CD4-positive, alpha-beta T cell treated with Interleukin-10 for 1 hour (primary cell): Measurements from ENCODE around the gene NUDT1.

Source experiments
- DNase-seq: peaks from one replicate; pipeline ENCODE4 v3.0.0-alpha.2; 2020

Gene NUDT1

DNA sequence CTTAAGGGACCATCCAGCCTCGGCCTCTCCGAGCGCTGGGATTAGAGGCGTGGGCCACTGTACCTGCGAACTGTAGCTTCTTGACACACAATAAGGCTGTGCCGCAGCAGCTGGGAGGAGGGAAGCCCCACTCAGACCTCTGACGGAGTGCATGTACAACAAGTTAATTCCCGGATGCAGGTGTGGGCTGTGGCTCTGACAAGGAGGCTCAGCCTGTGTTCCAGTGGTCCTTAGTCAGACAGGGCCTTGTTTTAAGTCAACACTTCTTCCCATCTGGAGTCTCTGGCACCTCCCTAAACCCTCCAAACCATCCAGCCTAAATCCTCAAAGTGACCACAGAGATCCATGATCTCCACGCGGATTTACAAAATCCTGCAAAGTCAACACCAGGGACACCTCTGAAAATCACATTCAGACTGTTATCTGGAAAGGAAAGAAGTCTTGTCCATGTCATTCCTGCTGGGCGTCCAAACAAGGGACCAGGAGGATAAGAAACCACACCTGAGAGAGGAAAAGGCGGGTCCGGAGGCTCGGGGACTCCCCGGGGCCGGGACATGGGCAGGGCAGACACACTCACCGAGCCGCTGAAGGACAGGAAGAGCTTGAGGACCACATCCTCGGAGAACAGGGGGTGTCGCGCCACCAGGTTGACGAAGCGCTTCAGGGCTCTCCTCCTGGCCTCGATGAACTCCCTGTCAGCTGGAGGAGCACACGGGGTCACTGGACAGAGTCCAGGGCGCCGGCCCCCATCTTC is 29.4 kb downstream of the NUDT1 start:
- no peak for DNase-seq

DNA sequence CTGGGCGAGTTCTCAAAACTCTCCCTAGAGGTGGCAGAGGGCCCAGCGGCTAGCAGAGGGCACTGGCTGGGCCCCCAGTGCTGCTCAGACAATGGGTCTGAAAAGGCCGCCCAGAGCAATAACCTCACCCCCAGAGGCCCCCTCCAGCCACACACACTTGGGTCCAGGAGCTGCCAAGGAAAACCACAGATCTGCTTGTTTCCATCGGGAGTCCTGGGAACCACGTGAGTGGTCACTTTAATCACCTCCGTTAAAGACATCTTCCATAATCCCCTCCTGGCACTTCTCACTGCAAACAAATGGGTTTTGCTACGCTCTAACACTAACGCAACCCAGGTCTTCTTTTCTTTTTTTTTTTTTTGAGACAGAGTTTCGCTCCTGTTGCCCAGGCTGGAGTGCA is 30.0 kb downstream of the NUDT1 start:
- no peak for DNase-seq

DNA sequence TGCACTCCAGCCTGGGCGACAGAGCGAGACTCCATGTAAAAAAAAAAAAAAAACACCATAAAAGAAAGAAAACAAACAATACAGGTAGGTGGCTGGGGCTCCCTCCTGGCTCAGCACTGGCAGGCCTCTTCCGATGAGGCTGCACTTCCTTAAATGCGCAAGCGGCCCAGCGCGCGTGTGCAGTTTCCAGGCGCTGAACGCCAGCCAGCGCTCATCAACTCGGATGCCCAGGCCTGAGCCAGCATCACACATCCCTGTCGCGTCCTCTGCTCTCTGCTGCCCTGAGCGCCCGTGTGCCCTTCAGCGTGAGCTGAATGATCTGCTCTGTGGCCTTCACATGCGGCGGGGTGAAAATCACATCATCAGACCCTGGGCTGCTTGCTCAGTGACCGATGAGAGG is 31.8 kb downstream of the NUDT1 start:
- DNase-seq = no peak

DNA sequence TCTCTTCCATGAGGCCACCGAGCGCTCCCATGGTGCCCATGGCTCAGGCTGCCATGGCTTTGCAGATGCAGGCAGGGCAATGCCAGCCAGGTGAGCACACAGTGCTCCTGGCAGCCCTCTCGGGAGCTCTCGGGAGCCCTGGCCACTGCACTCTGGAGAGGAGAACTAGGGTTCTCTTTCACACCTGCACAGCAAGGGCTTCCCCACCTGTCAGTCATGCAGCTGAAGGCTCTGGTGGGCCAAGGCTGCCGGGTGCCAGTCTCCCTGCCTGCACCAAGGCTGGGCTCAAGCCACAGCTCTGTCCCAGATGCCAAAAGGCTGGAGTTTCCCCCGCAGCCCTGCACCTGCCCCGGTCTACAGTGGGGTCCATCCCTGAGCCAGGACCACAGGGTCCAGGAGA is 32.6 kb downstream of the NUDT1 start:
- DNase-seq = no peak

DNA sequence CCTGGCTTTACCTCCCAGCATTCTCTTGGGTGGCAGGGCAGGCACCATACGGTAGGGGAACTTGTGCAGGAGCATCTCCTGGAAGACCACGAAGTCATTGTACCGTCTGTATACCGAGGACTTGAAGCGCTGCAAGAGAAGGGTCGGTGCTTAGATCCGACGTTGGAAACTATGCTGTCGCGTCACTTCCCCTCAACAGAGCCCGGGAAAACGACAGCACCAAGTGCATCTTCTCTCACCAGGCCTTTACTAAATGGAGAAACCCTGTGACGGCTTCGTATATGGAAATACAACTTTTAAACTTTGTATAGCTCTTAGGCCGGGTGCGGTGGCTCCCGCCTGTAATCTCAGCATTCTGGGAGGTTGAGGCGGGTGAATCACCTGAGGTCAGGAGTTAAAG is 33.1 kb downstream of the NUDT1 start:
- DNase-seq = no peak

DNA sequence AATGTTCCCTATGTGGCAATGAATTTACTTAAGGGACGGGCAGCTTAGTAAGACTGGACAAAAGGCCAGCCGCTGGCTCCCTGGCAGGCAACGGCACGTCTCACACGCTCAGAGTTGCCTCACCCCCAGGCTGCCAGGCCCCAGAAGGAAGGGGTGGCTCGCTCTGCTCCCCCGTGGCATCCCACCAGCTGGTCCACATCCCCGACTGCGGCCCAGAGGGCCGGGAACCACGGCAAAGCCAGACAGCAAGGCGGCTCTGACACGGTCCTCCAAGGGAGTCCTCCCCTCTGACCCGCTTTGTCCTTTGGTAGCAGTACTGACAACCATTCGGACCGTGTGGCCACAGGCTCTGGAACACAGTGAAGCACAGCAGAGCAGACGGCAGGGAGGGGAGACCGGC is 34.1 kb downstream of the NUDT1 start:
- DNase-seq = no peak

DNA sequence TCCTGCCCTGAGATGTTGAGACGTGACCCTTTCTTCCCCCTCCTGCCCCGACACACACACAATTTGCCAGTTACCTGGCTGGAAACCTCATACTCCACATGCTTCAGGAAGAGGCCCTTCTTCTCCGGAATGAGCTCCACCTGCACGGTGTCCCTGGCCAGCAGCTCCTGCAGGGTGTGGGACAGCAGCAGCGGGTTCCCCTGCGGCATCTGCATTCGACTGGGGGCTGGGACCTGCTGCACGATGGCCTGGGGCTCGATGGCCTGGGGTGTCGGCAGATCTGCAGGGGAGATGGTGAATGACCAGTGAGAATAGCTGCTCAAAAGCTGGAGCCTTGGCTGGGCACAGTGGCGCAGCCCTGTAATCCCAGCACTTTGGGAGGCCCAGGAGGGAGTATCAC is 36.0 kb downstream of the NUDT1 start:
- DNase-seq = no peak

DNA sequence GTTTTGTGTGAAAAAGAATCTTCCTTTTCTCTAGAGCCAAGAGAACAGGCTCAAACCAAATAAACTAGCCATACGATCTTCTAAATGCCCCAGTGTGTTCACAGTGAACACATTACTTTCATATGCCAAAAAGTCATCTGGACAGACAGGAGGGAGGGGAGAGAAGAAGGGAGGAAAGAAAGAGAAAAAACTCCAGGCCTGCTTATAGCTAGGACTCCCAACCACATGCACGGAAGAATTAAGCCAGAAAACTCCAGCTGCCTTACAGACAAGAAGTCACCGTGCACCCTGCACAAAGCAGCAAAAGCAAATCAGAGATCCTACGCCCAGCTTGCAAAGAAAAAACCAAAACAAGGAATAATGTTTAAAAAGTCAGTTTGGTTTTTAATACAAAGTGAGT is 37.9 kb downstream of the NUDT1 start:
- no peak for DNase-seq

DNA sequence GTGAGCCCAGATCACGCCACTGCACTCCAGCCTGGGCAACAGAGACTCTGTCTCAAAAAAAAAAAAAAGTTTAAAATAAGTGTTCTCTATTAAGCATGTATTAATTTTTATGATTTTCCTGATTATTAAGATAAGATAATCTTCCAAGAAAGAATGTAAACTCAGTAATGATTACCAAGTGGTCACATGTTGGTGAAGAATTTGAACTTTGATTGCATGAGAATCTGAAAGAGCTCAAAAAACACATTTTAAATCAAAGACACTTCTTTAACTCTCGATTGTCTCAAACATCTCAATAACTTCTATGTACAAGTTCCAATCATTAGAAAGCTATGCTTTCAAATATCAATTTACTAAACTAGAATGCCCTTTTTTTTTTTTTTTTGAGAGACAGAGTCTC is 38.4 kb downstream of the NUDT1 start:
- no peak for DNase-seq

DNA sequence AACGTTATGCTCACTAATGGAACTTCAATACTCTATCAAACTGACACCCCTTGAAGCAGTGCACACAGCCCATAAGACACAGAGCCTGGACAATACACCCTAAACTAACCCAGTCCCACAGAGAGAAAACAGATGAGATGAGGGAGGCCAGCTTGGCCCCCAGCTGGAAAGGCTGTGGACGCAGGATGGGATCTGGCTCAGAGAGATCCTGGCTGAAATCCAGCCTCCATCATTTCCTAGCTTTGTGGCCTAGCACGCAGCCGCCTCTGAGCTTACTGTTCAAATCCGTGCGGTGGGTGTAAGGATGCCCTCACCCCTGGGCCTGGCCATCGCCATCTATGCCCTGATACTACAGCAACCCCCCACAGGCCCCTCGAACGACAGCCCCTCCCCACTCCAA is 39.5 kb downstream of the NUDT1 start:
- DNase-seq = no peak

DNA sequence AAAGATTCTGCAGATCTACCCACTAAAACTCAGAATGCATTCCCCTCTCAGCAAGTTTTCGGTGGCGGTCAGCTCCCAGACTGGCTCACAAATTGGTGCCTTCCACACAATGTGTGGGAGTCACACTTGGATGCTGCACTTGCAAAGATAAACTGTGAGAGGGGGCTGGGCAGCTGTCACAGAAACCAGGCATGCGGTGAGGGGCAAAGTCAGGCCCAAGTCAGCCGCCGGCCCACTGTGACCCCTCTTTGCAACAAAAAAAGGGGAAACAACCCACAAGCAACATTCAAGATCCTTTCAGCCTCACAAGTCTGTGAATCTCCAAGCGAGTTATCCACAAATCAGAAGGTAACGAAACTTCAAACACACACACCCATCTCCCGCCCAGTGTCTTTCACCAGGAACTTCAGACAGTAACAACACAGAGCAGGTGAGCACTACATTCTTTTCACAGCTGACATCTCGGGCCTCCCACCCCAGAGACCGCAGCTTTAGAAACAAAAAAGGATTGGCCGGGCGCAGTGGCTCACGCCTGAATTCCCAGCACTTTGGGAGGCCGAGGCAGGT is 40.2 kb downstream of the NUDT1 start:
- DNase-seq = no peak

DNA sequence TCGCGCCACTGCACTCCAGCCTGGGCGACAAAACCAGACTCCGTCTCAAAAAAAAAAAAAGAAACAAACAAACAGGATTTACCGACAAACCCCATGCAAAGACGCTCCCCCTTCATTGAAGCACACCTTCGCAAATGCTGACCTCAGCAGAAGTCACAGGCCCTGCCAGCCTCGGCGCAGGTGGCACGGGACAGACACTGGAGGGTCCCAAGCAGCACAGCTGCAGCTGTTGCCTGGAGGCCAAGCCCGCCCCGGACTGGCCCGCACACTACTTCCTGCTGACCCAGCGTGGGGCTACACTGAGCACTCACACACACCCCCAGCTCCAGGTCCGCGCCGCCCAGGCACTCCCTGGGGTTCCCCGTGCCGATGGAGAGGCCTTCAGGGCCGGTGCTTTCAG is 41.0 kb downstream of the NUDT1 start:
- no peak for DNase-seq

DNA sequence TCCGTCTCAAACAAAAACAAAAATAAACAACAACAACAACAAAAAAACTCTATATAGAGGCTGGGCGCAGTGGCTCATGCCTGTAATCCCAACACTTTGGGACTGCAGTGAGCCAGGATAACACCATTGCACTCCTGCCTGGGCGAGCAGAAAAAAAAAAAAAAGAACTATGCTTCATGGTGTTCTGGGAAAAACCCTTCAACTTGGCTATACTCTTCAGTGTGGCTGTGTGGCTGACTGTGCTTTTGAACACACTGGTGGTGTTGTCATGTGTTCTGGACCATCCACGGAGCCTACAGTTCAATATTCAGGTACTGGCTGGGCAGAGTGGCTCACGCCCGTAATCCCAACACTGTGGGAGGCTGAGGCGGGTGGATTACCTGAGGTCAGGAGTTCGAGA is 45.7 kb downstream of the NUDT1 start:
- DNase-seq = no peak

DNA sequence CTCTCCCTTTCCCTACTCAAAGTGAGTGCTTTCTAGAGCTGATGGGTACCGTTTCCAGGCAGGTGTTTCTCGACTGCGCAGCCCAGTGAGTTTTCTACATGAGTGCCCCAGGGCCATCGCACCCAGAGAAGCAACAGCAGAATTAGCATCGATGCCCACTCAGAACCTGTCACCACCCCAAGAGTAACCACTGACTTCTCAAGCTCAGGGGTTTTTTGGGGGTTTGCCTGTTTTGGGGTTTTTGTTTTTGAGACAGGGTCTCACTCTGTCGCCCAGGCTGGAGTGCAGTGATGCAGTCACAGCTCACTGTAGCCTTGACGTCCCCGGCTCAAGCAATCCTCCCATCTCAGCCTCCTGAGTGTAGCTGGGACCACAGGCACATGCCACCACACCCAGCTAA is 46.5 kb downstream of the NUDT1 start:
- no peak for DNase-seq

DNA sequence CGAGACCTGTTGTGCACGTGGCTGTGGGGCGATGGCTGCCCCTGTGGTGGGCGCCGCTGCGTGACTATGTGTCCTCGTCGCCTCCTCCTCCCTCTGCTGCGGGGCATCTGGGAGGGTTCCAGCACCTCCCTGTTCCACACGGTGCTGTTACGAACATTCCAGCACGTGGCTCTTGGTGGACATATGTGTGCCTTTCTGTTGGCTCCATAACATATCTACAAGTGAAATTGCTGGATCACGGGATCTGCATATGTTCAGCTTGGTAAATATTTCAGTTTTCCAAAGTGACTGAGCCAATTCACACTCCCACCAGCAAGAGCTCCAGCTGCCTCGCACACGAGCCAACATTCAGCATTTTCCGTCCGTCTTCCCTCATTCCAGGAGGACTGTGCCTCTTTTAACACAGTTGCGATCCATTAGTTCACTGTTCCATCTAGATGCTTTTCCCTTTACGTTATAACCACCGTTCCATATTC is 47.1 kb downstream of the NUDT1 start:
- no peak for DNase-seq

DNA sequence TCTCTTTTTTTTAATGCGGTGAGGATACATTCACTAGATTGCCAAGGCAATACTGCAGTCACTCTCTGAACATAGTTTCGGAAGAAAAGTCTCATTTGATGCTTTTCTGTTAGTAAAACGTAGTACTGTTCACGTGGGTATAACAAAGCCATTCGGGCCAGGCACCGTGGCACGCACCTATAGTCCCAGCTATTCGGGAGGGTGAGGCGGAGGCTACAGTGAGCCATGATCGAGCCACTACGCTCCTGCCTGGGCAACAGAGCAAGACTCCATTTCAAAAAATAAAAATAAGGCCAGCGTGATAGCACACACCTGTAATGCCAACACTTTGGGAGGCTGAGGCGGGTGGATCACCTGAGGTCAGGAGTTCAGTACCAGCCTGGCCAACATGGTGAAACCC is 47.6 kb downstream of the NUDT1 start:
- DNase-seq = no peak

DNA sequence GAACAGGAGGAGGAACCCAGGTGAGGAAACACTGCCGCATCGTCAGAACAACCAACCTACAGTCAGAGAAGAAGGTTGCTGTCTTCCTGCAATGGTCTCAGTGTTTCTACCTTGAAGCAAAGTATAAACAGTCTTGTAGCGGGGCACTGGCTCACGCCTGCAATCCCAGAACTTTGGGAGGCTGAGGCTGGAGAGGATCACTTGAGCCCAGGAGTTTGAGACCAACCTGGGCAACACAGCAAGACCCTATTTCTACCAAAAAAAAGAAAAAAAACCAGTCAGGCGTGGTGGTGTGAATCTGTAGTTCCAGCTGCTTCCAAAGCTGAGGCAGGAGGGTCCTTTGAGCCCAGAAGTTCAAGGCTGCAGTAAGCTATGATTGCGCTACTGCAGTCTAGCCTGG is 48.9 kb downstream of the NUDT1 start:
- DNase-seq = no peak

DNA sequence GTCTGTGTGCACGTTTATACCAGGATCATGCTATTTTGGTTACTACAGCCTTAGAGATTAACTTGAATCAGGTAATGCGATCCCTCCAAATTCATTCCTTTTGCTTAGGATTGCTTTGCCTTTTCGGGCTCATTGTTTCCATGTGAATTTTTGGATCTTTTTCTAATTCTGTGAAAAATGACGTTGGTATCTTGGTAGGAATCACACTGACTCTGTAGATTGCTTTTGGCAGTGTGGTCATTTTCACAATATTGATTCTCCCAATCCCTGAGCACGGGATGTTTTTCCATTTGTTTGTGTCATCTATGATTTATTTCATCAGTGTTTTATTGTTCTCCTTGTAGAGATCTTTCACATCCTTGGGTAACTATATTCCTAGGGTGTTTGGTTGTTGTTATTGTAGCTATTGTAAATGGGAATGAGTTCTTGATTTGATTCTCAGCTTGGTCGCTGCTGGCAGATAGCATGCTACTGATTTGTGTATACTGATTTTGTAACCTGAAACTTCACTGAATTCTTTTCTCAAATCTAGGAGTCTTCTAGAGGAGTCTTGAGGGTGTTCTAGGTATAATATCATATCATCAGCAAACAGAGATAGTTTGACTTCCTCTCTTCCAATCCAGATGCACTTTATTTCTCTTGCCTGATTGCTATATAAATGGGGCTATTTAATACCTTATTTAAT is 54.1 kb downstream of the NUDT1 start:
- no peak for DNase-seq

DNA sequence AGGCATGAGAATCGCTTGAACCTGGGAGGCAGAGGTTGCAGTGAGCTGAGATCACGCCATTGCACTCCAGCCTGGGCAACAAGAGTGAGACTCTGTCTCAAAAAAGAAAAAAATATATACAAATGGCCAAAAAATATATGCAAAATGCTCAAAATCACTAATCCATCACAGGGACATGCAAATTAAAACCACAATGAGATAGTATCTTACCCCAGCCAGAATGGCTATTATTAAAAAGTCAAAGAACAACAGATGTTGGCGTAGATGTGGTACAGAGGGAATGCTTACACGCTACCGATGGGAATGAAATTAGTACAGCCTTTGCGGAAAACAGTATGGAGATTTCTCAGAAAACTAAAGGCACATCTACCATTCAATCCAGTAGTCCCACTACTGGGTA is 54.8 kb downstream of the NUDT1 start:
- DNase-seq = no peak

DNA sequence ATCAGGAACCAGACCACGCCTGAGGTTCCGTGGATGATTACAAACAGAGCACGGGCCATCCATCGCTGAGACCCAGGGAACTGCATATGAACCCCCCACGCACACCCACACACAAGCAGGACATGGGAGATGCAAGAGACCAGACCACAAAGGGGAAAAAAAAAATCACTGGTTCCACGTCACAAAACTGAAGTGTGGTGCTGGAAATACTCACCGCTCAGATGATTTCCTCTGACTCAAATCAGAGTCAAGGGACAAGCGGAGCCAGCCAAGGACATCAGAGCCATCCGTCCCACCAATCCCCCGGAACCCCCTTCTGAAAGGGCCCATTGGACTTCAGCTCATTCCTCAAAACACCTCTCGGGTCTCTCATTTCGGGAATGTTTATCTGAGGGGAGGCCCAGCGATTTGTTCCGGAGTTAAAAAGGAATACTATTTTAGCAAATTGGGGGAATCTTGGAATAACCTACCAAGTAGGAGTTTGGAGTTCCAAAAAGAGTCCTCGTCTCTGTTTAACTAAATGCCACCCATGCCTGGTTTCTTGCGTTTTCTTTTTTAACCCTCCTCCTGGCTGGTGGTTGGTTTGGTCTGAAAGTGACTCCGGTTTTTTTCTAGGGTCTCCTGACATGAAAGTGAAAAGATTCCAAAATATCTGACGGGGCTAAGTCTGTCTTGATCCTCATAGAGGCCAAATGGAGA is 57.3 kb downstream of the NUDT1 start:
- no peak for DNase-seq

DNA sequence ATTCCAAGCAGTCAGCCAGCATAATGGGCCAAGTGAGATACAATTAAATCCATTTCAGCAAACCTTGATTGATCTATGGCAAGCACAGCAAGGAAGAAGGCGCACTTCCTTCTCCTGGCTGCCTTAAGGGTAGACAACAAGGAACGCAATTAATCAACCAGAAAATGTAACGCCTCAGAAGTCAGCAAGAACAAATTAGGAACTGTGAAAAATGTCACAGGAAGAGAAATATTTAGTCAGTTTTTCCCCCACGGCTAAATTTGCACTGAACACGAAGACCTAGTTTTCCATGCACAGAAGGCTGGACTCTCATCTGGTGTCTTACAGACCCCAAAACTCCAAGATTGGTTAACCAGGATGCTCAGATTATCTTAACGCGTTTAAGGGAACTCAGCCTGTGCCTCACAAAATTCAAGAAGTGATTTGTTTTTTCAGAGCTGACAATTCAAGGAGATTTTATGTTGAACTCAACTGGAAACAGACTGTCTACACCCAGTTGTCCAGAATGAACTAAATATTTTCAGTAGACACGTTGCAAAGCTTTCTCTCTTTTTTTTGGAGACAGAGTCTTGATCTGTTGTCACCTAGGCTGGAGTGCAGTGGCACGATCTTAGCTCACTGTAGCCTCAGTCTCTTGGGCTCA is 58.0 kb downstream of the NUDT1 start:
- no peak for DNase-seq
